ENCODE results near the gene DSEL. TPM values are rescaled to one million over a fixed set of nuclear protein-coding genes. Genes with fewer than 3 reads are reported as not detected.

Gene DSEL
- total RNA-seq: 49.3 to 86.6 TPM (median 49.8 TPM) in 3 replicates
- long read RNA-seq, full-length matches to known transcripts: 36 of 43 reads
- long read RNA-seq, partial matches to known transcripts: 0 of 43 reads
- long read RNA-seq, other reads (novel, unspliced or antisense): 7 of 43 reads

DNA sequence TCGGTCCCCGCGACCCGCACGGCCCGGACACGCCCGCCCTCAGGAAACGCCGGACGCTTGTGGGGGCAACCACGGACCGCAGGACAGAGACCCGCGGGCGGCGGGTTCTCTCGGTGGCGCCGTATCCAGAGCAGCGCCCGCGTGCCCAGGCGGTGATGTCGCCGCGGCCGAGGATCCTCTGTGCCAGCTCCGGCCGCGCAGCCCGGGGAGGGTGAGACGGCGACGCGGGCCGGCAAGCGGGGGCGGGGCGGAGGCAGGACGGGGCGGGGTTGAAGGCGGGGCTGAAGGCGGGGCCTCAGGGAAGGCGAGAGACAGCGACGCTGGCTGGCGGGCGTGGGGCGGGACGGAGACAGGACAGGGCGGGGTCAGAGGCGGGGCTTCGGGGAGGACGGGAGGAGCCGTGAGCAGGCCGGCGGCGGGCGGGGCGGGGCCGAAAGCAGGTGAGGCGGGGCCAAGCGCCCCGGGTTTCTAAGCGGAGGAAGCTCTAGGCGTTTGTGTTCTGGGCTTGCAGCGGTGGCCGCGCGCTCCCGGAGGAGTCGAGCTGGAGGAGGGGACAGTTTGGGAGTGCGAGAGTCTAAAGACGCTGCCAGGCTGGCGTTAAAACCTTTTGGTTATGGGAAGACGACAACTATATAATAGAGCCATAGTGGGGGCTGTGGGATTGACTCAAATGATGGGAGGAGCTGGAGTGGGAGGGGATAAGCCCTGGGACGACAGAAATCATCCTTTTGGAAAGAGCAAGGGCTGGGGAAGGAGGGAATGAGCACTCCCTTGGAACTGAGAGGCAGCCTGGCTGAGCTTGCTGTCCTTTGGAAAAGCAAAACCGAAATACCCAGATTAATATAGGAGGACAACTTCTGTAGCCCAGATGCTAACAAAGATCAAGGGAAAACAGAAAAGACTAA, at the start of gene DSEL:
TSS of gene DSEL (minus strand) at position 182 of the 905 bp plus-strand sequence. CDS start 2,112 bp downstream, outside the sequence.
- peak within 1 kb of the TSS; percentile 99 for H3K27ac Mint-ChIP-seq (ENCODE audit: unreplicated experiment)
- H3K9me3 Mint-ChIP-seq (ENCODE audit: low read depth): peaks cover 5% of the 10 kb centered on the region
- peak; percentile 99 for DNase-seq (ENCODE audit: low spot score)
- H3K4me1 Mint-ChIP-seq (ENCODE audit: low read depth): peaks cover 66% of the 10 kb centered on the region
- H3K36me3 Mint-ChIP-seq (ENCODE audit: low read depth): peaks cover 24% of the 10 kb centered on the region
- TF ChIP-seq, protein P1, sequence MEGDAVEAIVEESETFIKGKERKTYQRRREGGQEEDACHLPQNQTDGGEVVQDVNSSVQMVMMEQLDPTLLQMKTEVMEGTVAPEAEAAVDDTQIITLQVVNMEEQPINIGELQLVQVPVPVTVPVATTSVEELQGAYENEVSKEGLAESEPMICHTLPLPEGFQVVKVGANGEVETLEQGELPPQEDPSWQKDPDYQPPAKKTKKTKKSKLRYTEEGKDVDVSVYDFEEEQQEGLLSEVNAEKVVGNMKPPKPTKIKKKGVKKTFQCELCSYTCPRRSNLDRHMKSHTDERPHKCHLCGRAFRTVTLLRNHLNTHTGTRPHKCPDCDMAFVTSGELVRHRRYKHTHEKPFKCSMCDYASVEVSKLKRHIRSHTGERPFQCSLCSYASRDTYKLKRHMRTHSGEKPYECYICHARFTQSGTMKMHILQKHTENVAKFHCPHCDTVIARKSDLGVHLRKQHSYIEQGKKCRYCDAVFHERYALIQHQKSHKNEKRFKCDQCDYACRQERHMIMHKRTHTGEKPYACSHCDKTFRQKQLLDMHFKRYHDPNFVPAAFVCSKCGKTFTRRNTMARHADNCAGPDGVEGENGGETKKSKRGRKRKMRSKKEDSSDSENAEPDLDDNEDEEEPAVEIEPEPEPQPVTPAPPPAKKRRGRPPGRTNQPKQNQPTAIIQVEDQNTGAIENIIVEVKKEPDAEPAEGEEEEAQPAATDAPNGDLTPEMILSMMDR (IDR thresholded peaks at IDR 0.05): no peak
- peak within 1 kb of the TSS; percentile 97 for H3K4me3 Mint-ChIP-seq (ENCODE audit: unreplicated experiment)
- H3K27me3 Mint-ChIP-seq (ENCODE audit: low read depth): no peaks in the 10 kb centered on the region

- Mint-ChIP-seq H3K4me3 (ENCODE audit: unreplicated experiment) (no peak overlapping the region), H3K9me3 (ENCODE audit: low read depth) (peaks cover 9% of the 10 kb centered on the region), H3K36me3 (ENCODE audit: low read depth) (no peaks in the 10 kb centered on the region), H3K27ac (ENCODE audit: unreplicated experiment) (no peak overlapping the region), H3K4me1 (ENCODE audit: low read depth) (no peaks in the 10 kb centered on the region), H3K27me3 (ENCODE audit: low read depth) (no peaks in the 10 kb centered on the region)
- DNase-seq (ENCODE audit: low spot score): no peak
- TF ChIP-seq, protein P1 (IDR thresholded peaks at IDR 0.05): no peak
These were observed 36.9 kb upstream of the DSEL start for GRCh38 chr18:67553437-67553836.

- Mint-ChIP-seq H3K9me3 (ENCODE audit: low read depth) (no peaks in the 10 kb centered on the region), H3K27me3 (ENCODE audit: low read depth) (no peaks in the 10 kb centered on the region), H3K4me3 (ENCODE audit: unreplicated experiment) (no peak overlapping the region), H3K27ac (ENCODE audit: unreplicated experiment) (no peak overlapping the region), H3K4me1 (ENCODE audit: low read depth) (no peaks in the 10 kb centered on the region), H3K36me3 (ENCODE audit: low read depth) (no peaks in the 10 kb centered on the region)
- no peak for DNase-seq (ENCODE audit: low spot score)
- TF ChIP-seq, protein P1 (IDR thresholded peaks at IDR 0.05): no peak
These were observed 34.5 kb upstream of the DSEL start for GRCh38 chr18:67550872-67551520.

DNA sequence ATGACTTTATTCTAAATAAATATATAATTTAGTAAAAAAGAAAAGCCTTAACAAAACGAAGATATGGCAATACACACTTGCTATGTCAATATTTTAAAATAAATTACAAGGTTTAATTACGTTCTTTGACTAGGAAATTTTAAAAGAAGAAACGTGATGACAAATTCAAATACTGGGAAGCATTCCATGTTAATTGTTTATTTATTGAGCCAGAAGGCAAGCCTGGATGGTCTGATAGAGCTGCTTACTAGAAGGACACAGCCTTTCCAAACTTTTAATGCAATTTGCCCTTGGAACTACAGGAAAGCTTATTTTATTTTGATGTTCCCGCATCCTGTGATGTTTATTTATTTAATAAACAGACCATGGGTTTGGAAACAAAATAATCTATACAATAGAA, 33.4 kb upstream of the DSEL start:
- no peaks in the 10 kb centered on the region for H3K9me3 Mint-ChIP-seq (ENCODE audit: low read depth)
- DNase-seq (ENCODE audit: low spot score): no peak
- H3K4me3 Mint-ChIP-seq (ENCODE audit: unreplicated experiment): no peak overlapping the region
- TF ChIP-seq, protein P1 (IDR thresholded peaks at IDR 0.05): no peak
- H3K27me3 Mint-ChIP-seq (ENCODE audit: low read depth): no peaks in the 10 kb centered on the region
- no peaks in the 10 kb centered on the region for H3K36me3 Mint-ChIP-seq (ENCODE audit: low read depth)
- no peaks in the 10 kb centered on the region for H3K4me1 Mint-ChIP-seq (ENCODE audit: low read depth)
- H3K27ac Mint-ChIP-seq (ENCODE audit: unreplicated experiment): no peak overlapping the region

GRCh38 chr18:67545681-67546080, 29.2 kb upstream of the DSEL start:
- H3K27me3 Mint-ChIP-seq (ENCODE audit: low read depth): no peaks in the 10 kb centered on the region
- H3K9me3 Mint-ChIP-seq (ENCODE audit: low read depth): no peaks in the 10 kb centered on the region
- peaks cover 1% of the 10 kb centered on the region for H3K36me3 Mint-ChIP-seq (ENCODE audit: low read depth)
- H3K4me1 Mint-ChIP-seq (ENCODE audit: low read depth): peaks cover 8% of the 10 kb centered on the region
- no peak for DNase-seq (ENCODE audit: low spot score)
- no peak overlapping the region for H3K4me3 Mint-ChIP-seq (ENCODE audit: unreplicated experiment)
- TF ChIP-seq, protein P1 (IDR thresholded peaks at IDR 0.05): no peak
- H3K27ac Mint-ChIP-seq (ENCODE audit: unreplicated experiment): no peak overlapping the region
